Esophagus muscularis mucosa (tissue), 4 donors: ENCODE data around the gene LRMDA. TPM values are rescaled to one million over a fixed set of nuclear protein-coding genes. Genes with fewer than 3 reads are reported as not detected.
A peak's percentile ranks its signal among the peaks of the same experiment; 100 is the strongest.

Experiments
- DNase-seq: peaks from one replicate; pipeline ENCODE4 v3.0.0-alpha.2; 2017; ENCODE audit errors: extremely low spot score
- H3K27ac ChIP-seq, 4 donors: fragments of 200-600 bp; sonication (generic); replicated peaks in 1 of 4; 1 replicate in 3 of 4; 2 replicates in 1 of 4; pipeline ENCODE4 v1.5.1; 2016 to 2019; ENCODE audit warnings: mild to moderate bottlenecking in 1 of 4
- H3K27me3 ChIP-seq, 4 donors: fragments of 200-600 bp; sonication (generic); one replicate each; pipeline versions ENCODE4 v1.5.1 to v1.6.0; 2016 to 2019
- H3K36me3 ChIP-seq, 4 donors: fragments of 200-600 bp; sonication (generic); one replicate each; pipeline ENCODE4 v1.5.1; 2016 to 2019
- H3K4me1 ChIP-seq, 4 donors: fragments of 200-600 bp; sonication (generic); one replicate each; pipeline ENCODE4 v1.5.1; 2016 to 2019
- H3K4me3 ChIP-seq, 4 donors: fragments of 200-600 bp; sonication (generic); 1 replicate in 2 of 4; 2 replicates in 2 of 4; pipeline ENCODE4 v1.5.1; 2016 to 2019; ENCODE audit warnings: mild to moderate bottlenecking in 4 of 4, moderate library complexity in 1 of 4
- H3K9me3 ChIP-seq, 4 donors: fragments of 200-600 bp; sonication (generic); 1 replicate in 3 of 4; 2 replicates in 1 of 4; pipeline ENCODE4 v1.5.1; 2016 to 2019
- CTCF ChIP-seq, 3 experiments: fragments of 200-600 bp in 2 of 3; fragments of 450-650 bp in 1 of 3; sonication (generic) in 2 of 3; IDR thresholded peaks; one replicate each; pipeline ENCODE4 v1.5.1; 2017 to 2019; ENCODE audit warnings: antibody characterized with exemption in 3 of 3, mild to moderate bottlenecking in 2 of 3, moderate library complexity in 1 of 3
- EP300 ChIP-seq: sonication (generic); formaldehyde crosslinking; IDR thresholded peaks from one replicate; pipeline ENCODE4 v1.6.1; 2017; ENCODE audit warnings: antibody characterized with exemption
- POLR2A ChIP-seq: fragments of 450-650 bp; IDR thresholded peaks from one replicate; pipeline ENCODE4 v1.6.1; 2017; ENCODE audit warnings: antibody characterized with exemption, moderate library complexity, mild to moderate bottlenecking, low read depth
- POLR2AphosphoS5 ChIP-seq, 2 donors: sonication (generic); formaldehyde crosslinking; IDR thresholded peaks; one replicate each; pipeline ENCODE4 v1.6.1; 2017; ENCODE audit warnings: antibody characterized with exemption in 2 of 2
- WGBS: methylation state at CpG from one replicate; pipeline ENCODE4 v1.1.5; 2018; 5-methylcytosine and 5-hydroxymethylcytosine counted together
- intact Hi-C: fragments of 100-400 bp; cut with DNase I; formaldehyde crosslinking; loops from one replicate; pipeline ENCODE4 v1.15.1; 2023
- total RNA-seq, 4 donors: library from RNA; depleted of rRNA; stranded (reverse); fragments of >200 nt; gene quantifications; one replicate each; pipeline versions ENCODE4 v1.1.0 to v1.2.1, GENCODE V29; 2016

The LRMDA gene
- total RNA-seq, 4 donors from 2014 or later: 14.3 to 34.9 (median 26.5) TPM

GRCh38 chr10:75779276-75779675 lies 347.9 kb downstream of the LRMDA start:
- H3K27me3 ChIP-seq: no peaks in the 10 kb centered on the region
- WGBS: no CpG with 5 or more reads among the region's 1 CpG
- no peak for DNase-seq
- no peak overlapping the region for H3K4me3 ChIP-seq
- H3K36me3 ChIP-seq: no peaks in the 10 kb centered on the region
- H3K27ac ChIP-seq: no peak overlapping the region
- H3K9me3 ChIP-seq: no peaks in the 10 kb centered on the region
- intact Hi-C loops: loop anchor here (10.0 kb wide), 3 partner anchors 114 to 374 kb away; partner anchors contain the start of gene ZNF503
- no peak for TF ChIP-seq EP300
- TF ChIP-seq CTCF (IDR thresholded peaks at IDR 0.05): no peak
- no peak for TF ChIP-seq POLR2A
- no peak for TF ChIP-seq POLR2AphosphoS5 (IDR thresholded peaks at IDR 0.05)
- H3K4me1 ChIP-seq: peaks cover 0 to 40% (median 26%) of the 10 kb centered on the region in 4 donors

- intact Hi-C loops: no loop called here
- no peak for DNase-seq
- H3K36me3 ChIP-seq: no peaks in the 10 kb centered on the region
- no peak overlapping the region for H3K27ac ChIP-seq
- no peak for TF ChIP-seq EP300
- TF ChIP-seq POLR2AphosphoS5 (IDR thresholded peaks at IDR 0.05): no peak
- TF ChIP-seq POLR2A: no peak
- no peak for TF ChIP-seq CTCF (IDR thresholded peaks at IDR 0.05)
- H3K4me3 ChIP-seq: no peak overlapping the region
- H3K4me1 ChIP-seq: peaks cover 0 to 11% (median 5%) of the 10 kb centered on the region in 4 donors
- H3K27me3 ChIP-seq: no peaks in the 10 kb centered on the region
- H3K9me3 ChIP-seq: no peaks in the 10 kb centered on the region
- WGBS: 96% methylated on average over 18 of the region's 18 CpGs
Measured at GRCh38 chr10:75782463-75783248, 351.2 kb downstream of the LRMDA start.

- Histone ChIP-seq H3K27me3 (no peaks in the 10 kb centered on the region), H3K36me3 (no peaks in the 10 kb centered on the region), H3K27ac (peak overlapping the region; percentile 47 to 65 (median 51)), H3K9me3 (no peaks in the 10 kb centered on the region), H3K4me3 (peak overlapping the region in 3 of 4 donors; percentile 0 to 25 (median 14)), H3K4me1 (peaks cover 12 to 30% (median 21%) of the 10 kb centered on the region in 4 donors)
- TF ChIP-seq POLR2AphosphoS5 (IDR thresholded peaks at IDR 0.05) (peak; percentile 34 to 49), EP300 (no peak)
- intact Hi-C loops: no loop called here
- 38% methylated on average over 4 of the region's 4 CpGs for WGBS
- peak; percentile 91 for DNase-seq
Measured at GRCh38 chr10:75788394-75789205, 357.2 kb downstream of the LRMDA start.

- WGBS: 60% methylated on average over 1 of the region's 1 CpG
- DNase-seq: no peak
- Histone ChIP-seq H3K36me3 (no peaks in the 10 kb centered on the region), H3K4me3 (no peak overlapping the region), H3K27me3 (no peaks in the 10 kb centered on the region), H3K4me1 (peaks cover 4 to 17% (median 7%) of the 10 kb centered on the region in 4 donors), H3K27ac (no peak overlapping the region), H3K9me3 (peaks cover 0 to 9% (median 6%) of the 10 kb centered on the region in 4 donors)
- TF ChIP-seq CTCF (IDR thresholded peaks at IDR 0.05) (no peak), EP300 (no peak), POLR2A (no peak), POLR2AphosphoS5 (IDR thresholded peaks at IDR 0.05) (no peak)
- intact Hi-C loops: no loop called here
Measured at GRCh38 chr10:75793848-75794247, 362.4 kb downstream of the LRMDA start.

- Histone ChIP-seq H3K4me3 (no peak overlapping the region), H3K27me3 (no peaks in the 10 kb centered on the region), H3K27ac (no peak overlapping the region), H3K9me3 (peaks cover 0 to 9% (median 6%) of the 10 kb centered on the region in 4 donors), H3K36me3 (no peaks in the 10 kb centered on the region), H3K4me1 (peaks cover 0 to 16% (median 5%) of the 10 kb centered on the region in 4 donors)
- TF ChIP-seq CTCF (IDR thresholded peaks at IDR 0.05): no peak
- intact Hi-C loops: no loop called here
- DNase-seq: peak; percentile 53
- 96% methylated on average over 1 of the region's 1 CpG for WGBS
Measured at GRCh38 chr10:75801121-75801520, 369.7 kb downstream of the LRMDA start.
